ENCODE results near the gene SYNM.

GRCh38 chr15:99182791-99183190, 77.9 kb downstream of the SYNM start:
- TF ChIP-seq CTCF (IDR thresholded peaks at IDR 0.05) = no peak
- no peak for TF ChIP-seq POLR2AphosphoS5 (IDR thresholded peaks at IDR 0.05)
